ENCODE results near the gene ARHGAP25.

The ARHGAP25 gene

GRCh38 chr2:68734688-68735525 lies at the start of gene ARHGAP25:
TSS of gene ARHGAP25 (plus strand) at chr2:68734811. CDS start at chr2:68735200, 389 bp downstream.
- no peak within 1 kb of the TSS for H3K4me3 ChIP-seq (ENCODE audit: low read depth, low read length)
- TF ChIP-seq CTCF (conservative IDR thresholded peaks at IDR 0.05; ENCODE audit: low read depth, low read length): no peak
- no peak for DNase-seq (ENCODE audit: low read depth)

DNA sequence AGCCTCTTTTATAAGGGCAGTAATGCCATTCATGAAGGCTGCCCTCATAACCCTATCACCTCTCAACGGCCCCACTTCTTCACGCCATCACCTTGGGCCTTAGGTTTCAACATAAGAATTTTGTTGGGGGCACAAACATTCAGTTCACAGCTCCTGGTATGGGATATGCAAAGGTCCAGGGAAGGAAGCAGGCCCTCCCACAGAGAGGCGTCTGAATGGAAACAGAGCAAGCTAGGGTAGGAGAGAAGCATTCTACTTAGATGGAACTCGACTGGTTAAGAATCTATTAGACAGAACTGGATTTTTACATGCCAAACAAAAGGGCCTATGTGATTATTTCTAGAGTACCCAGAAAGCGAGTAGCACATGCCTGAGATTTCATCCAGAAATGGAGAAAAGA lies 48.4 kb upstream of the ARHGAP25 start:
- no peak for DNase-seq (ENCODE audit: low read depth)
- H3K4me3 ChIP-seq (ENCODE audit: low read depth, low read length): no peak overlapping the region
- TF ChIP-seq CTCF (conservative IDR thresholded peaks at IDR 0.05; ENCODE audit: low read depth, low read length): no peak

DNA sequence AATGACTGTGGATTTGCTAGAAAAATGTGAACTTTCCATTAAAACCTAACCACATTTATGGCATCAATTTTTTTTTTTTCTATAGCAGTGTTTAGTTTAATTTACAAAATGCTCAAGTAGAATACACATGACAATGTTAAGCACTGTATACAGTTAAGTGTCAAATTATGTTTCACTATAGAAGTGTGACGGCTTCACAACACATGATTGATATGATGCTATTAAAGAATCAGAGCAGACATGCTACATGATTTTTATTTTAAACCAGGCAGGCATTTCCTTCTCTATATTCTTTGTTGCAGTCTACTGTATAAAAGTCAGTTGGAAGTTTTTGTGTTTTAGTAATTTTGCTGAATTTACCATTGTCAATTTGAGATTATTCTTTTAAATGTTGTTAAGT lies 47.6 kb upstream of the ARHGAP25 start:
- no peak for DNase-seq (ENCODE audit: low read depth)
- H3K4me3 ChIP-seq (ENCODE audit: low read depth, low read length): no peak overlapping the region
- TF ChIP-seq CTCF (conservative IDR thresholded peaks at IDR 0.05; ENCODE audit: low read depth, low read length): no peak

DNA sequence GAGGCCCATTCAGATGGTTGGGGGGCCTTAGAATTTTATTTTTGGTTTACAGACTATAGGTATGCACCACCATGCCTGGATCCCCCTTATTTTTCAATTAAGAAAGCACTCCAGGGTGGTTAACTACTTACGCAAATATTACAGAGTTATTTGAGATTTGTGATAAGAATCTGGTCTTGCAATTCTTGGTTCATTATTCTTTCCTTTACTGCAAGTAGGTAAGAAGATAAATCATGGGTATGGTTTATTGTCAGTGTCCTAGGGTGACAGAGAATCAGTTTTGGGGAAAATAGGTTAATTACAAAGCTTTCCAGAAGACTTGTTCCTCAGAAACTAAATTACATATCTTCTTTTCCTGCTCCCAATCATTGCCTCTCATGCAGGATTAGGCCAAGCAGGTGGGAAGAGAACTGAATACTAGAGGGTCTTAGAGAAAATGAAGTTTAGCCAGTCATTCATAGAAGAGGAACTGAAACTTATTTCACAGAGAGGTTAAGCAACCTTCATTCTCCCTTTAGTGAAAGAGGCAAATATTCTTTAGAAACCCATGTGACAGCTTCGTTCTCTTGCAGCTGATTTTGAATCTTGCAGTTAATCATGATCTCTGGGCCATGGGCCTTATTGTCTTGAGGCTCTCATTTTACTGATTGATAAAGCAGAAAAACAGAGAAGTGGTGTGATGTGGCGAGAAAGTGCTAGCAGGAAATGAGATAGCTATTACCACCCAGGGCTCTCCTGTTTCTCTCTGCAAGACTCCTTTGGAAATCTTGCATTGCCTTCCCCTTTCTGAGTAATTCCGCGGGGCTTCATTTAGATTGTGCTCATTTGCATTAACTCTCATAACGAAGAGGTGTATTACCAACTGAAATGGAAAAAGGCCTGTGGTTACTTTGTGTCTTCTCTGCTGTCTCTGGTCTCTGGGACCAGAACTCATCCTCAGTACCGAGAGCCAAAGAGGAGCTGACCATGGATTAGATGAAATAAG lies 44.8 kb upstream of the ARHGAP25 start:
- DNase-seq (ENCODE audit: low read depth): no peak
- no peak overlapping the region for H3K4me3 ChIP-seq (ENCODE audit: low read depth, low read length)
- TF ChIP-seq CTCF (conservative IDR thresholded peaks at IDR 0.05; ENCODE audit: low read depth, low read length): no peak

- H3K4me3 ChIP-seq (ENCODE audit: low read depth, low read length): no peak overlapping the region
These were observed 43.8 kb upstream of the ARHGAP25 start for GRCh38 chr2:68690851-68691250.

GRCh38 chr2:68692511-68692910 lies 42.1 kb upstream of the ARHGAP25 start:
- no peak for DNase-seq (ENCODE audit: low read depth)
- no peak overlapping the region for H3K4me3 ChIP-seq (ENCODE audit: low read depth, low read length)
- no peak for TF ChIP-seq CTCF (conservative IDR thresholded peaks at IDR 0.05; ENCODE audit: low read depth, low read length)

More at GRCh38 chr2:68690851-68691250, 43.8 kb upstream of the ARHGAP25 start:
- TF ChIP-seq CTCF (conservative IDR thresholded peaks at IDR 0.05; ENCODE audit: low read depth, low read length): no peak
- DNase-seq (ENCODE audit: low read depth): no peak

Data from choroid plexus epithelial cell (primary cell).